NCI-H187 (cell line): ENCODE results near the gene WNT9B.

ENCODE experiments used
- DNase-seq, 2 experiments: peaks; one replicate each; lab custom pipeline; 2025; lab: John Stamatoyannopoulos, UW

Gene WNT9B

GRCh38 chr17:46857600-46857999 lies 6.2 kb downstream of the WNT9B start:
- DNase-seq: no peak

DNA sequence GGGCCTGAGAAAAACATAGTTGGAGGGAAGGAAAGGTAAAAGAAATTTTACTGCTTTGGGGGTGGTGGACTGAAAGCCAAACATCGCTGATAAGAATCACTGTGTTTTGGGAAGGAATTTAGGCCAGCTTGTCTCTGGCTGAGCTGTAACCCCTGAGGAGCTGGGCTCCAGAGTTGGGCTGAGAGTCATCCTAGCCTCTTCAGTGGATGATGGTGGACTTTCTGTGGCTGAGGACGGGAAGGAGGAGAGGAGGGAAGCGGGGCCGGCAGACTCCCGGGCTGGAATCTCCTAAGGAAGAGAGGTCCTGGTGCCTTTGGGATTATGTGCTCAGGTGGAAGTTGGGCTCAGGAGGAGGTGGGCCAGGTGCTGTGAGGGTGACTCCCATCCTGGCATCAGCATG lies 8.6 kb downstream of the WNT9B start:
- DNase-seq: no peak

DNA sequence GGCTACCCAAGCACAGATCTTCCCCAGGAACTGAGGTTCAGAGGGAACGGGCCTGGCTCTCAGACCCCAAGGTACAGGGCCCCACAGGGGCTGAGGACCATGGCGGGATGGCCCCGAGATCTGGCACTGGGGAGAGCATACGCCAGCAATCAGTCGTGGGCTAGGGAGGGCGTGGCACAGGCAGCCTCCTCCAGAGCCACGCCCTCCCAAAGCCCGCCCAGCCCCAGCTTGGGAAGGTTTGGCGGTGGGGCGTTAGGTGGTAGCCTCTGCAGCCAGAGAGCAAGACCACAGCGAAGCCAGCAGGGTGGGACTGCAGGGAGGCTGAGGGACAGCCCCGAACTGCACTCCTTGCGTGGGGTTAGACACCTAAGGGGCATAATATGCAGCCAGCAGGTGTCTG lies 11.6 kb downstream of the WNT9B start:
- no peak for DNase-seq

GRCh38 chr17:46863383-46864121 lies 12.2 kb downstream of the WNT9B start:
- DNase-seq: no peak

DNA sequence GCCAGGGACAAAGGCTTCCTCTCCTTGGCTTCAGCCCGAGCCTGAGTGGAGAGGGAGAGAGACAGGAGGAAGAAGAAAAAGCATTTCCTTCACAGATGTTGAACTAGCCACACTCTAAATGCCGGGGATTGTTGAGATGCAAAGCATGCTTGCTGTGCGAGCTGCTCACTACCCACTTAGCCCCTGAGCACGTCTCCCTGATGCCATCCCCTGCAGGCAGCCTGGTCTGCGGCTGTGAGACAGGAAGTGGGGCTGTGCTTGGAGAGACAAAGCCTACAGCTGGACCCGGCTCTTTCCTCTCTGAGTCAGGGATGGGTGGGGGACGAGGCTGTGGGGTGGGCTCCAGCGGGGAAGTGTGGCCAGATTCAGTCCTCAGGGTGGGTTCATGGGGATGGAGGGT lies 13.7 kb downstream of the WNT9B start:
- no peak for DNase-seq

GRCh38 chr17:46866325-46866724 lies 14.9 kb downstream of the WNT9B start:
- DNase-seq: no peak

GRCh38 chr17:46866747-46867146 lies 15.4 kb downstream of the WNT9B start:
- DNase-seq: no peak

GRCh38 chr17:46868689-46869187 lies 17.4 kb downstream of the WNT9B start:
- DNase-seq: no peak

DNA sequence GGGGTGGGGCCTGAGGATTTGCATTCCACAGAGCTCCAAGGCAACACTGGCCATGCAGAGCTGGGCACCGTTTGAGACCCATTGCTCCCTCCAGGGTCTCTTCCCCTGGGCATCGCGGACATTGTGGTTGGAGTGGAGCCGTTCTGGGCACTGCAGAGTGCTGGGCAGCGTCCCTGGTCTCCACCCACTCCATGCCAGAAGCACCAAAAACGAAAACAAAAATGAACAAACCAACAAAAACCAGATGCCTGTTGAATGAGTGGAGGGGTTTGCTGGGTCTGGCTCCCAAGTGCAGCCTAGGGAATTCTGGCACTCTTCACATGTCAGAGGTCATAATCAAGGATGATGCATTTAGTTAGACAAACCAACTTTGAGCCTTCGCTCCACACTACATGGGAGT lies 17.9 kb downstream of the WNT9B start:
- DNase-seq: no peak

DNA sequence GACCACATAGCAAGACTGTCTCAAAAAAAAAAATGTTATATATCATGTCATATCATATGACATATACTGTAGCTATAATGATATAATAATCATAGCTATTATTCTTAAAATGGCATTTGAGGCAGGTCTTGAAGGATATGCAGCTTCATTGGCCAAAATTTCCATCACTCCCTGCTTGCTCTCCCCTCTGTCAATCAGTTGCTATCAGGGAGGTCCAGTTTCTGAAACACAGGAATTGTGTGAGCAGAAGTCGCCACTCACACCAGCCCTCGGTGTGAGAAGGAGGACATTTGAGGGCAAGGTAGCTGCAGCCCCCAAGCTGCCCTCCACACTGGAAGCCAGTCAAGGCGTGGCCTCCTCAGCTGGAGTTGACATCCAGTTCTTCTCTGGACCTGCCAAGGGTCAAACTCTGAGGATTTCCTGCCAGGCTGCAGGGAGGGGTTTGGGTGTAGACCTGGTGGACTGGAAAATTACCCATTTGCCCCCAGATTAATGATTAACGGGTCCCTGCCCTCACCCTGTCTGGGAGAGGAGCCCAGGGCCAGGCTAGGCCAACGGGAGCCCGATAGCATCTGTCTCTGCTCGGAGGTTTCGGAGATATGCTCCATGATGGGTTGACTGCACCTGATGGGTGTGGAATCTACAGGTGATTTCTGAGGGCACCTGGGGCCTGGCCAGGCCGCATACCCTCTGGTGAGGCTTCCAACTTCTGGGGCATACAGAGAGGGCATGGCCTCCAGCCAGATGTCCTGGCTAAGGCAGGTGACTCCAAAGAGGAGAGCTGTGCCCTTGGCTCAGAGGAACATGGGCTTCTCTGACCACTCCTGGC lies 18.8 kb downstream of the WNT9B start:
- DNase-seq: no peak

GRCh38 chr17:46872421-46872820 lies 21.0 kb downstream of the WNT9B start:
- no peak for DNase-seq

DNA sequence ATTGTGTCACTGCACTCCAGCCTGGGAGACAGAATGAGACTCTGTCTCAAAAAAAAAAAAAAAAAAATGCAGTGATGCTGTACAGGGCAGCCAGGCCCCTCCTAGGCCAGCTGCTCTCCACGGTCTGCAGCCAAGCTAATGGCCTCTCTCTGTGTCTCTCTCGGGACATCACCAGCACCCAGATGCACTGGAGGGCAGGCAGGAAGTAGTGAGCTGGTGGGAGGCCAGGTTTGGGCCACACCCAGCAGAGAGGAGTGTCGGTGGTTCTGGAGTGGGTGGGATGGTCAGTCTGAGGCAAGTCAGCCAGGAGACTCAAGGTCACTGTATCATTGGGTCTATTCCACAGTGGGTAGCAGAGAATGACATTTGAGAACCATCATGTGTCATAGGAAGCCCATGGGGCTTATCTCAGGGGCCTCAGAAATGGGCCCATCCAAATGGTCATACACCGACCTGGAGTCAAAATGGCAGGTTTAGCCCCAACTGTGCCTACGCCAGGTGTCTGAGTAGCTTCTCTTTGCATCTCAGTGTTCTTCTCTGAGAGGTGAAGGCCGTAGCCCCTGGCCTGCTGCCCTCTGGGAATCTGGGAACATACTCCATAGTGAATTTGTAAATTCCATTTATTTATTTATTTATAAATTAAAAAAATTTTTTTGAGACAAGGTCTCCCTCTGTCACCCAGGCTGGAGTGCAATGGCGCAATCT lies 22.7 kb downstream of the WNT9B start:
- no peak for DNase-seq

GRCh38 chr17:46874906-46875305 lies 23.5 kb downstream of the WNT9B start:
- no peak for DNase-seq

DNA sequence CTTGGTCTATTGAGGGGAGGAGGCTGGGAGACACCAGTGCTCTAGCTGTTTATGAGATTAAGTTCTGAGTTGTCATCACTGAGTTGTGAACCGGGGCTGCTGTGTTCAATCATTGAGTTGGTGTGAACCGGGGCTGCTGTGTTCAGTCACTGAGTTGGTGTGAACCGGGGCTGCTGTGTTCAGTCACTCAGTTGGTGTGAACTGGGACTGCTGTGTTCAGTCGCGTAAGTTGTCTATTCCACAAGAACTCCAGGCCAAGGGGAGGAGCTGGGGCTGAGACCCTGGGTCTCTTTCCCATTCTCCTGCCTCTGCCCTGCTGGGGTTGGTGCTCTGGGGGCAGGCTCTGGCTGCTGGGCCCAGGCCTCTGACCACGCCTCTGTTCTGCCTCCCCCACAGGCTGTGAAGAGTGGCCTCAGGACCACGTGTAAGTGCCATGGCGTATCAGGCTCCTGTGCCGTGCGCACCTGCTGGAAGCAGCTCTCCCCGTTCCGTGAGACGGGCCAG lies 24.5 kb downstream of the WNT9B start:
- DNase-seq: no peak

DNA sequence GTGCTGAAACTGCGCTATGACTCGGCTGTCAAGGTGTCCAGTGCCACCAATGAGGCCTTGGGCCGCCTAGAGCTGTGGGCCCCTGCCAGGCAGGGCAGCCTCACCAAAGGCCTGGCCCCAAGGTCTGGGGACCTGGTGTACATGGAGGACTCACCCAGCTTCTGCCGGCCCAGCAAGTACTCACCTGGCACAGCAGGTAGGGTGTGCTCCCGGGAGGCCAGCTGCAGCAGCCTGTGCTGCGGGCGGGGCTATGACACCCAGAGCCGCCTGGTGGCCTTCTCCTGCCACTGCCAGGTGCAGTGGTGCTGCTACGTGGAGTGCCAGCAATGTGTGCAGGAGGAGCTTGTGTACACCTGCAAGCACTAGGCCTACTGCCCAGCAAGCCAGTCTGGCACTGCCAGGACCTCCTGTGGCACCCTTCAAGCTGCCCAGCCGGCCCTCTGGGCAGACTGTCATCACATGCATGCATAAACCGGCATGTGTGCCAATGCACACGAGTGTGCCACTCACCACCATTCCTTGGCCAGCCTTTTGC lies 25.0 kb downstream of the WNT9B start:
- DNase-seq: peak; percentile 39 to 51

GRCh38 chr17:46876926-46877325 lies 25.5 kb downstream of the WNT9B start:
- DNase-seq: no peak

DNA sequence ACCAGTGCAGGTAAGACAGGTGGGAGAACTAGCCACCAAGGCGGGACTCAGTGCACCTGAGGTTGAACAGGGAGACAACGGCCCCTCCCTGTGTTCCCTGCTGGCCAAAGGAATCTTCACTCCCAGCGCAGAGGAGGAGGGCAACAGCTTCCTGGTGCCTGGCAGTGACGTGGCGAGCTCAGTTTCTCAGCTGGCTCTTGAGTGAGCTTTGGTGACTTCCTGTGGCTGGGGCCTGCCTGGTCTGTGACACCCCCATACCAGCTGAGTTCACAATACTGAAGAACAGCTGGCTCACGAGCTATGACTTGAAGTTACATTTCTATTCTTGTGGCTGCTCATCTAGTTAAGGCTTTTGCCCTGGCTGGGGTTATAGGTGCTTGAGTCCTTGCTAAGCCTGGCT lies 26.1 kb downstream of the WNT9B start:
- no peak for DNase-seq

DNA sequence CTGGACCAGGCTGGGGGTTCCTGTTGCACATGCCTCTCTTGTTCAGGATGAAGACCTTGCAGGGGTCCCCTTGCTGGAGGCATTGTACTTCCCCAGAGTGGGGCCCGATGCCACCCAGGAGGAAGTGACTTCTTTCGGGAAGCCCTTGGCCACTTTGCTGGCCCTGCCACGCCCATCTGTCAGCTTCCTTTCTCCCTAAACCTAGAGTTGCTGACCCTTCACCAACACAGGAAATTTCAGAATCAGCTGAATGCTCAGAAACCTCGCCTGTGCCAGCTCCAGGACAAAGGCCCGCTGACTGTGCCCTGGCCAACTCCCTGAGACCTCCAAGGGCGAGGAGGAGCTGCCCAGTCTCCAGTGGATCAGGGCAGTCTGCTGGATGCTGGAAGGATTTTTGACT lies 26.7 kb downstream of the WNT9B start:
- DNase-seq: no peak

- DNase-seq: no peak
Observed at GRCh38 chr17:46879101-46879500, 27.7 kb downstream of the WNT9B start.

- no peak for DNase-seq
Observed at GRCh38 chr17:46881015-46881414, 29.6 kb downstream of the WNT9B start.

DNA sequence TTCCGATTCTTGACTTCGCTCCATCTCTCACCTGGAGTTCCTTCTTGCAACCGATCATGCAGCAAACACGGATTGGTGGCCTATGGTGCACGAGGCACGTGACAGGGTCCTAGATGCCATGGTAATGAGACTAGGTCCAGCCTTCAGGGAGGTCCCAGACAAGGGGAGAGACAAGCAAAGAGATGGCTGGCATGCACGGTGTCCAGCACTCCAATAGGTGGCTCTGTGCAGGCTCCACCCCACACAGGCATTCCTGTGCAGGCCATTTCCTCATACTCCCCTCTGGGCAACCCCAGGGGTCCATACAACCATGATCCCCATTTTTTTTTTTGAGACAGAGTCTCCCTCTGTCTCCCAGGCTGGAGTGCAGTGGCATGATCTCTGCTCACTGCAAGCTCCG lies 31.3 kb downstream of the WNT9B start:
- no peak for DNase-seq

GRCh38 chr17:46883871-46884520 lies 32.6 kb downstream of the WNT9B start:
- DNase-seq: no peak
